Measurements from ENCODE around the gene TIAM2. TPM values are rescaled to one million over a fixed set of nuclear protein-coding genes. Genes with fewer than 3 reads are reported as not detected.
A peak's percentile ranks its signal among the peaks of the same experiment; 100 is the strongest.

The TIAM2 gene
- total and polyA plus RNA-seq, 9 of the 15 experiments (the other 6 are each of a cell fraction or from before 2014, with no cell fraction given) = 0.73 to 6.5 (median 4.3) TPM

GRCh38 chr6:155085582-155086257, 90.6 kb downstream of the TIAM2 start (continued):
- TF ChIP-seq GATA2 (CRISPR knock-in tag; IDR thresholded peaks at IDR 0.05) (peak; percentile 54; the same call in 1 of the 2 replicates), ZNF445 (CRISPR knock-in tag; IDR thresholded peaks at IDR 0.05; ENCODE audit: low read depth) (no peak)

DNA sequence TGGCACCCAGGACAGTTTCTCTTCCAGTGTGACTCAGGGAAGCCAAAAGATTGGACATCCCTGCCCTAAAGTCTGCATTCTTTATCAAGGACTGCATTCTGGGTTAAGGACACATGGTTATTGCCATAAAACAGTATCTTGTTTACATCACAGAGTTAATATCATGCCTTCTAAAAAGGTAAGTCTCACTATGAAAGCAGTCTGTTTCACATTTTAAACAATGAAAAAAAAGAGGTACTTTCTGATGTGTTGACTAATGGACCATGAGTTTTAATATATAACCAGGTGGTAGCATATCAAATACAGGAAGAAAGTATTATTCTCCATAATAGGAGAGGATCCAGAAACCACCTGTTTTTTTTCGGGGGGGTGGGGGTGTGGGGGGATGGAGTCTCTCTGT, 93.7 kb downstream of the TIAM2 start:
- POLR2A ChIA-PET = interaction anchor here (0.8 kb wide), 1 partner anchor 27 kb away, joined by 3 read pairs; no protein-coding TSS in a partner anchor

More for the DNA sequence above, 93.7 kb downstream of the TIAM2 start:
- H3K79me2 ChIP-seq (ENCODE audit: control insufficient read depth, insufficient read depth, low read length) = no peaks in the 10 kb centered on the region
- H3K9ac ChIP-seq (ENCODE audit: insufficient read depth in 1 of 2, low read depth in 2 of 2, low read length in 2 of 2) = no peak overlapping the region
- no peaks in the 10 kb centered on the region for H3K36me3 ChIP-seq (ENCODE audit: control insufficient read depth, insufficient read depth, low read length)
- no peaks in the 10 kb centered on the region; the same call in 1 of the 2 replicates for H4K20me1 ChIP-seq (replicated peaks; ENCODE audit: control insufficient read depth, insufficient read depth, low read length)
- DNase-seq (ENCODE audit: extremely low read depth in 1 of 4, low spot score in 3 of 4) (no peak), FAIRE-seq (no peak), ATAC-seq (no peak)
- in situ Hi-C loops (cut with MboI) = no loop called here
- no peak overlapping the region for H3K4me2 ChIP-seq (ENCODE audit: insufficient read depth, low read length)
- TF ChIP-seq NFRKB (IDR thresholded peaks at IDR 0.05; ENCODE audit: low read depth) (no peak), ZNF699 (CRISPR knock-in tag; IDR thresholded peaks at IDR 0.05; ENCODE audit: insufficient replicate concordance) (no peak), SREBF2 (CRISPR knock-in tag; IDR thresholded peaks at IDR 0.05) (no peak), TCF3 (CRISPR knock-in tag; IDR thresholded peaks at IDR 0.05) (no peak), HNRNPH1 (optimal IDR thresholded peaks at IDR 0.05; ENCODE audit: low read depth, low read length) (no peak), EZH2 (IDR thresholded peaks at IDR 0.05; ENCODE audit: borderline replicate concordance, low read depth, low read length) (no peak)
- no TSS peak for BruUV-seq (replicated peaks)
- intact Hi-C loops (cut with micrococcal nuclease) = no loop called here
- H3K4me3 ChIP-seq = no peak overlapping the region
- no peaks in the 10 kb centered on the region for H3K9me1 ChIP-seq (ENCODE audit: control insufficient read depth, insufficient read depth, low read length)
- CTCF ChIA-PET (ENCODE audit: low intra/inter-chr PET ratio) = no interaction called here
- no peak overlapping the region for H2AFZ ChIP-seq (ENCODE audit: low read depth, low read length)
- 0% methylated on average over 1 of the region's 1 CpG for WGBS (ENCODE audit: insufficient coverage, low coverage, missing lambda C conversion rate)
- H3K27ac ChIP-seq (ENCODE audit: extremely low read depth, low read depth, low read length) = no peak overlapping the region
- peaks cover 0 to 12% of the 10 kb centered on the region in 2 experiments; a peak in 4 of 5 replicates for H3K4me1 ChIP-seq (replicated peaks in 1 of 2; ENCODE audit: control insufficient read depth in 2 of 2, insufficient read depth in 2 of 2, low read length in 2 of 2)
- no peaks in the 10 kb centered on the region for H3K9me3 ChIP-seq (replicated peaks; ENCODE audit: control insufficient read depth, insufficient read depth, low read depth, low read length)
- H3K27me3 ChIP-seq (ENCODE audit: control insufficient read depth in 2 of 2, insufficient read depth in 2 of 2, low read length in 2 of 2) = peaks cover 13 to 41% of the 10 kb centered on the region in 2 experiments; a peak in 4 of 5 replicates

Data from K562 (cell line).